Type B pancreatic cell (in vitro differentiated cells): ENCODE results near the gene NEK4. TPM values are rescaled to one million over a fixed set of nuclear protein-coding genes. Genes with fewer than 3 reads are reported as not detected.

Source experiments
- DNase-seq: peaks from one replicate; pipeline ENCODE4 v3.0.0; 2021; ENCODE audit warnings: mixed read lengths; ENCODE audit not compliant: unreplicated experiment; ENCODE audit errors: extremely low spot score
- H3K27ac Mint-ChIP-seq: 2 replicates; pipeline ENCODE4 v1.8.0; 2021; ENCODE audit warnings: mild to moderate bottlenecking, mixed read lengths
- H3K27me3 Mint-ChIP-seq: 2 replicates; pipeline ENCODE4 v1.8.0; 2021; ENCODE audit warnings: mixed read lengths
- H3K36me3 Mint-ChIP-seq: 2 replicates; pipeline ENCODE4 v1.8.0; 2021; ENCODE audit warnings: mixed read lengths
- H3K4me1 Mint-ChIP-seq: one replicate; pipeline ENCODE4 v1.8.0; 2021; ENCODE audit warnings: mixed read lengths; ENCODE audit not compliant: unreplicated experiment
- H3K4me3 Mint-ChIP-seq: 2 replicates; pipeline ENCODE4 v1.8.0; 2021; ENCODE audit warnings: mild to moderate bottlenecking, mixed read lengths
- H3K9me3 Mint-ChIP-seq: 2 replicates; pipeline ENCODE4 v1.8.0; 2021; ENCODE audit warnings: mixed read lengths
- CTCF ChIP-seq: fragments of 200-600 bp; sonication (generic); conservative IDR thresholded peaks from 2 replicates; pipeline ENCODE4 v1.5.0; 2021; ENCODE audit warnings: antibody characterized with exemption, mild to moderate bottlenecking
- total RNA-seq: library from RNA; stranded (reverse); gene quantifications from 2 replicates; pipeline ENCODE4 v1.2.1, GENCODE V29; 2021; ENCODE audit warnings: low replicate concordance

The NEK4 gene
- total RNA-seq, 1 donor from 2014 or later = 47.2 TPM

- DNase-seq = peak; percentile 71
- no peak for TF ChIP-seq CTCF
- Mint-ChIP-seq H3K36me3 (peaks cover 16% of the 10 kb centered on the region), H3K27ac (no peak overlapping the region), H3K4me1 (no peaks in the 10 kb centered on the region), H3K9me3 (no peaks in the 10 kb centered on the region), H3K27me3 (no peaks in the 10 kb centered on the region), H3K4me3 (peak overlapping the region; percentile 31)
These were observed 56.1 kb downstream of the NEK4 start for GRCh38 chr3:52714335-52715302.

- peaks cover 2% of the 10 kb centered on the region for H3K4me1 Mint-ChIP-seq
- peaks cover 14% of the 10 kb centered on the region for H3K36me3 Mint-ChIP-seq
- H3K27me3 Mint-ChIP-seq = no peaks in the 10 kb centered on the region
- no peak overlapping the region for H3K27ac Mint-ChIP-seq
- no peaks in the 10 kb centered on the region for H3K9me3 Mint-ChIP-seq
- no peak for TF ChIP-seq CTCF
- no peak for DNase-seq
- no peak overlapping the region for H3K4me3 Mint-ChIP-seq
These were observed 58.2 kb downstream of the NEK4 start for GRCh38 chr3:52712291-52713212.

- Mint-ChIP-seq H3K27ac (no peak overlapping the region), H3K9me3 (no peaks in the 10 kb centered on the region), H3K4me3 (no peak overlapping the region), H3K27me3 (no peaks in the 10 kb centered on the region), H3K4me1 (peaks cover 6% of the 10 kb centered on the region), H3K36me3 (peaks cover 14% of the 10 kb centered on the region)
- DNase-seq = no peak
- TF ChIP-seq CTCF = no peak
These were observed 60.2 kb downstream of the NEK4 start for GRCh38 chr3:52710512-52710911.

GRCh38 chr3:52707585-52707984 is 63.2 kb downstream of the NEK4 start:
- H3K27ac Mint-ChIP-seq = peak overlapping the region; percentile 59
- TF ChIP-seq CTCF = no peak
- H3K9me3 Mint-ChIP-seq = no peaks in the 10 kb centered on the region
- peaks cover 18% of the 10 kb centered on the region for H3K4me1 Mint-ChIP-seq
- no peaks in the 10 kb centered on the region for H3K27me3 Mint-ChIP-seq
- peak overlapping the region; percentile 79 for H3K4me3 Mint-ChIP-seq
- no peak for DNase-seq
- peaks cover 11% of the 10 kb centered on the region for H3K36me3 Mint-ChIP-seq

- TF ChIP-seq CTCF = no peak
- H3K27ac Mint-ChIP-seq = peak within 1 kb of the TSS; percentile 98
- no peaks in the 10 kb centered on the region for H3K9me3 Mint-ChIP-seq
- H3K4me3 Mint-ChIP-seq = peak within 1 kb of the TSS; percentile 97
- peaks cover 18% of the 10 kb centered on the region for H3K4me1 Mint-ChIP-seq
- no peaks in the 10 kb centered on the region for H3K27me3 Mint-ChIP-seq
- peak; percentile 88 for DNase-seq
- peaks cover 4% of the 10 kb centered on the region for H3K36me3 Mint-ChIP-seq
These were observed 64.8 kb downstream of the NEK4 start, which contains the start of the genes GLT8D1 and SPCS1 for GRCh38 chr3:52705688-52706686. GLT8D1 (minus strand) TSS chr3:52705791; CDS start chr3:52700460, 5,331 bp downstream. SPCS1 (plus strand) TSS chr3:52706106; CDS start chr3:52706247, 141 bp downstream.
